Fibroblast of lung (primary cell): Measurements from ENCODE around the gene CT83.

Experiments
- EZH2 ChIP-seq: IDR thresholded peaks from 2 replicates; pipeline ENCODE4 v1.5.1; 2012; ENCODE audit warnings: low read length, control low read depth, mild to moderate bottlenecking; ENCODE audit errors: missing control alignments
- TF ChIP-seq, protein P1 (sequence below), 2 donors: IDR thresholded peaks in 1 of 2; conservative IDR thresholded peaks in 1 of 2; 1 replicate in 1 of 2; 2 replicates in 1 of 2; pipeline ENCODE4 v1.5.1; 2011 to 2012; ENCODE audit warnings: low read length in 2 of 2, control low read depth in 1 of 2, inconsistent platforms in 1 of 2, low read depth in 1 of 2, mild to moderate bottlenecking in 1 of 2

GRCh38 chrX:116417214-116417613, 45.6 kb downstream of the CT83 start:
- TF ChIP-seq, protein P1, sequence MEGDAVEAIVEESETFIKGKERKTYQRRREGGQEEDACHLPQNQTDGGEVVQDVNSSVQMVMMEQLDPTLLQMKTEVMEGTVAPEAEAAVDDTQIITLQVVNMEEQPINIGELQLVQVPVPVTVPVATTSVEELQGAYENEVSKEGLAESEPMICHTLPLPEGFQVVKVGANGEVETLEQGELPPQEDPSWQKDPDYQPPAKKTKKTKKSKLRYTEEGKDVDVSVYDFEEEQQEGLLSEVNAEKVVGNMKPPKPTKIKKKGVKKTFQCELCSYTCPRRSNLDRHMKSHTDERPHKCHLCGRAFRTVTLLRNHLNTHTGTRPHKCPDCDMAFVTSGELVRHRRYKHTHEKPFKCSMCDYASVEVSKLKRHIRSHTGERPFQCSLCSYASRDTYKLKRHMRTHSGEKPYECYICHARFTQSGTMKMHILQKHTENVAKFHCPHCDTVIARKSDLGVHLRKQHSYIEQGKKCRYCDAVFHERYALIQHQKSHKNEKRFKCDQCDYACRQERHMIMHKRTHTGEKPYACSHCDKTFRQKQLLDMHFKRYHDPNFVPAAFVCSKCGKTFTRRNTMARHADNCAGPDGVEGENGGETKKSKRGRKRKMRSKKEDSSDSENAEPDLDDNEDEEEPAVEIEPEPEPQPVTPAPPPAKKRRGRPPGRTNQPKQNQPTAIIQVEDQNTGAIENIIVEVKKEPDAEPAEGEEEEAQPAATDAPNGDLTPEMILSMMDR (conservative IDR thresholded peaks at IDR 0.05 in 1 of 2, IDR thresholded peaks at IDR 0.05 in 1 of 2; ENCODE audit: low read depth in 1 of 2, low read length in 2 of 2): no peak
- TF ChIP-seq EZH2: no peak
